Measurements from ENCODE around the gene HOXC13.
A peak's percentile ranks its signal among the peaks of the same experiment; 100 is the strongest.

HOXC13 gene

DNA sequence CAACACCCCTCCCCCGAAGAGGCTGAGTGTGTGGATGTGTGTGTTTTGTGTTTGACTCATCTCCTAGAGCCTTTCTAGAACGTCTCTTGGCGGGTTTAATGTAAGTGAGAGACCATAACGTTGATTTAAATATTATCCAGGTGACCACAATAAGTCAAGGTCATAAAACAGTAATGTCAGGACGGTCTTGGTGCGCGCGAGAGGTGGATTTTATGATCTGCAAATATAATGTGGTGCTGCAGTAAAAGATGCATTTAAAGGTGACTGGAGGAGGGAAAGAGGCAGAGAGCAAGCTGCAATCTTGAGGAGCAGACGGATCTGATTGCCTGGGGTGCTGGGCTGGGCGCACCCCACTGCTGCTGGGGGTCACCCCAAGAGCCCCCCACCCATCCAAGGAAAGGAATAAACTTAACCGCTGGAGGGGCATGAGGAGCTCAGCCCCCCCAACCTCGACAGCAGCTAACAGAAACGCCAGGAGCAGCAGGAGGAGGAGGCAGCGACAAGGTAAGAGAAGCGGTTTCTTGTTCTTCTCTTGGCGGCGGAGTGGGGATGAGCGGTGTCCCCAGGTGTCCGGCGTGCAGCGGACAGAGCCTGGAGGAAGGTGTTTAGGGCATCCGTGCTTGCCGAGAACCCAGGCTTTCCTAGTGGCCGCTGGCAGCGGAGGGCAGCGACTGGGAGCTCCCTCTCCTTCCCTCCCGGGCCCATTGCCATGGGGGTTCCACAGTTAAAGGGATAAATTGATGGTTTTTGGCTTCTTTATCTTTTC, 51.9 kb downstream of the HOXC13 start:
- H3K27me3 ChIP-seq (ENCODE audit: insufficient read depth, poor library complexity, severe bottlenecking) = peaks cover 100% of the 10 kb centered on the region
- H3K4me3 ChIP-seq (ENCODE audit: severe bottlenecking) = no peak overlapping the region
- TF ChIP-seq, protein P1, sequence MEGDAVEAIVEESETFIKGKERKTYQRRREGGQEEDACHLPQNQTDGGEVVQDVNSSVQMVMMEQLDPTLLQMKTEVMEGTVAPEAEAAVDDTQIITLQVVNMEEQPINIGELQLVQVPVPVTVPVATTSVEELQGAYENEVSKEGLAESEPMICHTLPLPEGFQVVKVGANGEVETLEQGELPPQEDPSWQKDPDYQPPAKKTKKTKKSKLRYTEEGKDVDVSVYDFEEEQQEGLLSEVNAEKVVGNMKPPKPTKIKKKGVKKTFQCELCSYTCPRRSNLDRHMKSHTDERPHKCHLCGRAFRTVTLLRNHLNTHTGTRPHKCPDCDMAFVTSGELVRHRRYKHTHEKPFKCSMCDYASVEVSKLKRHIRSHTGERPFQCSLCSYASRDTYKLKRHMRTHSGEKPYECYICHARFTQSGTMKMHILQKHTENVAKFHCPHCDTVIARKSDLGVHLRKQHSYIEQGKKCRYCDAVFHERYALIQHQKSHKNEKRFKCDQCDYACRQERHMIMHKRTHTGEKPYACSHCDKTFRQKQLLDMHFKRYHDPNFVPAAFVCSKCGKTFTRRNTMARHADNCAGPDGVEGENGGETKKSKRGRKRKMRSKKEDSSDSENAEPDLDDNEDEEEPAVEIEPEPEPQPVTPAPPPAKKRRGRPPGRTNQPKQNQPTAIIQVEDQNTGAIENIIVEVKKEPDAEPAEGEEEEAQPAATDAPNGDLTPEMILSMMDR (IDR thresholded peaks at IDR 0.05; ENCODE audit: poor library complexity, severe bottlenecking) = no peak
- H3K9me3 ChIP-seq (ENCODE audit: severe bottlenecking) = no peaks in the 10 kb centered on the region
- ATAC-seq (ENCODE audit: low read depth) = no peak
- H3K27ac ChIP-seq (ENCODE audit: poor library complexity, severe bottlenecking) = no peak overlapping the region
- peaks cover 6% of the 10 kb centered on the region for H3K4me1 ChIP-seq (ENCODE audit: insufficient read depth, poor library complexity, severe bottlenecking)
- no peak for DNase-seq (ENCODE audit: low spot score)
- no peaks in the 10 kb centered on the region for H3K36me3 ChIP-seq (ENCODE audit: low read depth)

- Histone ChIP-seq H3K4me3 (ENCODE audit: severe bottlenecking) (no peak overlapping the region), H3K9me3 (ENCODE audit: severe bottlenecking) (no peaks in the 10 kb centered on the region), H3K27me3 (ENCODE audit: insufficient read depth, poor library complexity, severe bottlenecking) (peaks cover 100% of the 10 kb centered on the region), H3K4me1 (ENCODE audit: insufficient read depth, poor library complexity, severe bottlenecking) (peaks cover 6% of the 10 kb centered on the region), H3K27ac (ENCODE audit: poor library complexity, severe bottlenecking) (no peak overlapping the region), H3K36me3 (ENCODE audit: low read depth) (no peaks in the 10 kb centered on the region)
- TF ChIP-seq, protein P1 (IDR thresholded peaks at IDR 0.05; ENCODE audit: poor library complexity, severe bottlenecking) = no peak
- ATAC-seq (ENCODE audit: low read depth) (0 out of 3 replicates have a peak, but pooled peaks have one; percentile 13), DNase-seq (ENCODE audit: low spot score) (no peak)
Measured at GRCh38 chr12:53991077-53991460, 52.4 kb downstream of the HOXC13 start.

DNA sequence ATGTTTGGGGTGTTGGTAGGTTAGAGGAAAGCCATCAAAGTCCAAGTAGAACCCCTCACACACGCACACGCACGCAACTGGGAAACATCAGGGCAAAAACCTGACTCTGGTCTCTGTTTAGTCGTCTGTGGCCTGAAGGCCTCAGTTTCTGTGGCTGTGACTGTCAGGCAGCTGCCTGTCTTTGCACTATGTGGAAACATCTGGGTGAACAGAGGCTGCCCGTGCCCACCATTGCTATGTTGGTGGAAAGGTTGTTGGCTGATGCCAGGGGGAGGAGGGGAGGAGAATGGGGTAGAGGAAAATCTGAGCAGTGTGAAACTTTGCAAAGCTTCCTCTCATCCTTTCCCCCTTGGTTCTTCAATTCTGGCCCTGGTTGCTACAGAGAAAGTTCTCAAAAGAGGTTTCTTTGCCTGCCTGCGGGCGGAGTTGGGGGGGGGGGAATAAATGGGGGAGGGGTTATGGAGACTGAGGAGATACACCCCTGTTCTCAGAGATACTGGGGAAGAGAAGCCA, 53.8 kb downstream of the HOXC13 start:
- Histone ChIP-seq H3K9me3 (ENCODE audit: severe bottlenecking) (no peaks in the 10 kb centered on the region), H3K4me3 (ENCODE audit: severe bottlenecking) (no peak overlapping the region), H3K27ac (ENCODE audit: poor library complexity, severe bottlenecking) (no peak overlapping the region), H3K36me3 (ENCODE audit: low read depth) (no peaks in the 10 kb centered on the region), H3K27me3 (ENCODE audit: insufficient read depth, poor library complexity, severe bottlenecking) (peaks cover 100% of the 10 kb centered on the region), H3K4me1 (ENCODE audit: insufficient read depth, poor library complexity, severe bottlenecking) (peaks cover 6% of the 10 kb centered on the region)
- DNase-seq (ENCODE audit: low spot score) (no peak), ATAC-seq (ENCODE audit: low read depth) (no peak)
- TF ChIP-seq, protein P1 (IDR thresholded peaks at IDR 0.05; ENCODE audit: poor library complexity, severe bottlenecking) = no peak

DNA sequence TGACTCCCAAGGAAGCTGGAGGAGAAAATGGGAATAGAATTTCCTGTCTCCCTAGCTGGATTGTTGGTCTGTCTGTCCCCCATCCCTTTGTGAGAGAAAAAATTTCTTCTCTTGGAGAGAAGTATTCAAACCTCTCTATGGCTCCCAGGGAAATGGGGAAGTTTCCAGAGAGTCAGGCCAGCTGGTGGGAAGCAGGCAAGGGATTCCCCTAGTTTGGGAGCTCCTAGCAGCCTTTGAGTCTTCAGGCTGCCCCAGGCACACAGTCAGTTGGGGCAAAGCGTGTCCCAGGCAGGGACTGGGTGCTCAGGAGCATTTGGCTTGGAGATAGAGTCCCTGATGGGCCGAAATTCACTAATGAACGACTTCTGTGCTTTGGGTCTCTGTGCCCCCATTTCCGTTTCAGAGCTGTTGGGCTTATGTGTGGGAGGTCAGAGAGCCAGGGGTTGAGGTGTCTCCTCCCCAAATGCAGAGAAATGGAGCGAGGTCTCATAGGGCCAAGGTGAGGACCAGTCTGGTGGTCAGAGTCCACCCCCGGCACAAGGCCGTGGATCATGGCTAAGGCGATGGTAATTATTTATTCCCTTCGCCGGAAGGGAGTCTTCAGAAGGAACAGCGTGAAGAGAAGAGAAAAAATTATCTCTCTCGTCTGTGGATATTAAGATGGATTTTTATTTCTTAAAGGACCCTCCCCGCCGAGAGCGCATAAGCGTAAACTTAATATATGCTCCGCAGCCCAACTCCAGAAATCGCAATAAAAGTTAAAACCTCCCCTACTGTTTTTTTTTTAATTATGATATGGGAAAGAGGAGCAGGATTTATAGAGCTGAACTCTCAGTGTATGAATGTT, 54.8 kb downstream of the HOXC13 start:
- Histone ChIP-seq H3K27ac (ENCODE audit: poor library complexity, severe bottlenecking) (no peak overlapping the region), H3K27me3 (ENCODE audit: insufficient read depth, poor library complexity, severe bottlenecking) (peaks cover 100% of the 10 kb centered on the region), H3K36me3 (ENCODE audit: low read depth) (no peaks in the 10 kb centered on the region), H3K4me3 (ENCODE audit: severe bottlenecking) (no peak overlapping the region), H3K9me3 (ENCODE audit: severe bottlenecking) (no peaks in the 10 kb centered on the region), H3K4me1 (ENCODE audit: insufficient read depth, poor library complexity, severe bottlenecking) (peaks cover 6% of the 10 kb centered on the region)
- DNase-seq (ENCODE audit: low spot score) (no peak), ATAC-seq (ENCODE audit: low read depth) (no peak)
- TF ChIP-seq, protein P1 (IDR thresholded peaks at IDR 0.05; ENCODE audit: poor library complexity, severe bottlenecking) = no peak

Data from RWPE2 (cell line).